Activated CD4-positive, alpha-beta T cell treated with anti-CD3 and anti-CD28 coated beads for 48 hours (primary cell): ENCODE data around the gene GOLT1A.

Experiments used
- DNase-seq: peaks from one replicate; pipeline ENCODE4 v3.0.0-alpha.2; 2020

The GOLT1A gene

GRCh38 chr1:204213668-204214662 is at the start of gene GOLT1A:
TSS of gene GOLT1A (minus strand) at chr1:204213988. CDS start at chr1:204213906, 82 bp downstream.
- DNase-seq: peak; percentile 67

GRCh38 chr1:204263254-204263910 is 49.6 kb upstream of the GOLT1A start:
- DNase-seq: no peak

- DNase-seq: no peak
Observed at GRCh38 chr1:204262506-204263253, 48.9 kb upstream of the GOLT1A start.

- no peak for DNase-seq
Observed at GRCh38 chr1:204261746-204262505, 48.1 kb upstream of the GOLT1A start.

GRCh38 chr1:204261266-204261665 is 47.5 kb upstream of the GOLT1A start:
- no peak for DNase-seq

GRCh38 chr1:204260601-204261197 is 46.9 kb upstream of the GOLT1A start:
- no peak for DNase-seq

GRCh38 chr1:204259782-204260181 is 46.0 kb upstream of the GOLT1A start:
- no peak for DNase-seq

- DNase-seq: no peak
Observed at GRCh38 chr1:204259196-204259595, 45.4 kb upstream of the GOLT1A start.

GRCh38 chr1:204258213-204259115 is 44.7 kb upstream of the GOLT1A start:
- DNase-seq: peak; percentile 60

GRCh38 chr1:204257446-204257845 is 43.7 kb upstream of the GOLT1A start:
- no peak for DNase-seq

GRCh38 chr1:204256531-204256930 is 42.7 kb upstream of the GOLT1A start:
- DNase-seq: no peak

- no peak for DNase-seq
Observed at GRCh38 chr1:204255966-204256365, 42.2 kb upstream of the GOLT1A start.

- DNase-seq: no peak
Observed at GRCh38 chr1:204255225-204255624, 41.4 kb upstream of the GOLT1A start.

GRCh38 chr1:204254031-204254661 is 40.4 kb upstream of the GOLT1A start:
- DNase-seq: no peak

GRCh38 chr1:204251926-204252689 is 38.3 kb upstream of the GOLT1A start:
- DNase-seq: no peak

- no peak for DNase-seq
Observed at GRCh38 chr1:204251286-204251685, 37.5 kb upstream of the GOLT1A start.

GRCh38 chr1:204250428-204251030 is 36.7 kb upstream of the GOLT1A start:
- DNase-seq: no peak

GRCh38 chr1:204249736-204250427 is 36.1 kb upstream of the GOLT1A start:
- no peak for DNase-seq

GRCh38 chr1:204248954-204249353 is 35.2 kb upstream of the GOLT1A start:
- DNase-seq: no peak
